IMR-90 (cell line): Measurements from ENCODE around the gene PAK5. TPM values are rescaled to one million over a fixed set of nuclear protein-coding genes. Genes with fewer than 3 reads are reported as not detected.

Experiments
- ATAC-seq: fragments of 200-7000 bp; cut with Tn5 transposase; 2 replicates; pipeline ENCODE4 v1.9.1; 2020; ENCODE audit warnings: low read depth, mild to moderate bottlenecking, moderate library complexity
- BruUV-seq: library from RNA; stranded (reverse); fragments of 400-500 nt; replicated peaks from 2 replicates; lab custom pipeline; 2021; lab: Mats Ljungman, UMichigan
- CTCF ChIA-PET: fragments of 300-600 bp; formaldehyde crosslinking; extraction: SDS; loops from one replicate; lab custom pipeline; 2021; ENCODE audit warnings: antibody characterized with exemption; lab: Yijun Ruan, JAX
- POLR2A ChIA-PET: fragments of 300-600 bp; sonication (Branson Sonifier 250); formaldehyde crosslinking; loops from one replicate; lab custom pipeline; 2022; ENCODE audit warnings: antibody characterized with exemption; ENCODE audit not compliant: unreplicated experiment; lab: Charles Lee
- DNase-seq: peaks from one replicate; pipeline ENCODE4 v3.0.0; 2013
- H2AFZ ChIP-seq: replicated peaks from 2 replicates; pipeline ENCODE3; 2013; ENCODE audit warnings: low read length, mild to moderate bottlenecking; ENCODE audit not compliant: poor library complexity
- H2AK5ac ChIP-seq: 2 replicates; pipeline ENCODE4 v1.6.1; 2013; ENCODE audit warnings: low read depth, low read length, inconsistent platforms
- H2AK9ac ChIP-seq: replicated peaks from 2 replicates; pipeline ENCODE3; 2013; ENCODE audit warnings: mild to moderate bottlenecking, low read depth, low read length, moderate library complexity; ENCODE audit not compliant: poor library complexity
- H2BK120ac ChIP-seq: 2 replicates; pipeline ENCODE4 v1.6.1; 2013; ENCODE audit warnings: low read depth, low read length, inconsistent platforms
- H2BK15ac ChIP-seq: 3 replicates; pipeline ENCODE4 v1.6.1; 2013; ENCODE audit warnings: low read depth, low read length, inconsistent platforms
- H2BK20ac ChIP-seq: 2 replicates; pipeline ENCODE4 v1.6.1; 2013; ENCODE audit warnings: low read depth, mild to moderate bottlenecking, inconsistent platforms, low read length, moderate library complexity
- H2BK5ac ChIP-seq: 2 replicates; pipeline ENCODE4 v1.6.1; 2013; ENCODE audit warnings: mild to moderate bottlenecking, low read depth, low read length, inconsistent platforms; ENCODE audit not compliant: poor library complexity, severe bottlenecking
- H3K14ac ChIP-seq: replicated peaks from 2 replicates; pipeline ENCODE4 v1.6.1; 2013; ENCODE audit warnings: low read depth, low read length, inconsistent platforms
- H3K18ac ChIP-seq: 2 replicates; pipeline ENCODE4 v1.6.1; 2013; ENCODE audit warnings: low read depth, low read length, control low read depth
- H3K23ac ChIP-seq: 2 replicates; pipeline ENCODE4 v1.6.1; 2013; ENCODE audit warnings: low read depth, low read length, inconsistent platforms
- H3K27ac ChIP-seq: 2 replicates; pipeline ENCODE4 v1.5.1; 2013; ENCODE audit warnings: mild to moderate bottlenecking, control low read depth, low read length; ENCODE audit not compliant: insufficient read depth
- H3K27me3 ChIP-seq: 2 replicates; pipeline ENCODE4 v1.6.1; 2013; ENCODE audit warnings: low read length; ENCODE audit not compliant: control insufficient read depth, insufficient read depth
- H3K36me3 ChIP-seq: 2 replicates; pipeline ENCODE4 v1.6.1; 2013; ENCODE audit warnings: low read length, mixed read lengths; ENCODE audit not compliant: control insufficient read depth, insufficient read depth
- H3K4ac ChIP-seq: 2 replicates; pipeline ENCODE4 v1.6.1; 2013; ENCODE audit warnings: low read depth, low read length, inconsistent platforms
- H3K4me1 ChIP-seq: 2 replicates; pipeline ENCODE4 v1.6.1; 2013; ENCODE audit warnings: low read length, mixed read lengths; ENCODE audit not compliant: control insufficient read depth, insufficient read depth
- H3K4me2 ChIP-seq: 2 replicates; pipeline ENCODE4 v1.6.1; 2013; ENCODE audit warnings: low read depth, mild to moderate bottlenecking, control low read depth, low read length, moderate library complexity
- H3K4me3 ChIP-seq: 2 replicates; pipeline ENCODE4 v1.5.1; 2013; ENCODE audit warnings: low read depth, mild to moderate bottlenecking, control low read depth, low read length, moderate library complexity; ENCODE audit not compliant: insufficient read depth
- H3K56ac ChIP-seq: 2 replicates; pipeline ENCODE4 v1.6.1; 2013; ENCODE audit warnings: low read length, inconsistent platforms; ENCODE audit not compliant: insufficient read depth; ENCODE audit errors: extremely low read depth
- H3K79me1 ChIP-seq, 2 experiments: 2 replicates each; pipeline ENCODE4 v1.6.1; 2013; ENCODE audit warnings: low read length in 2 of 2, inconsistent platforms in 1 of 2, low read depth in 1 of 2
- H3K9ac ChIP-seq: 2 replicates; pipeline ENCODE4 v1.6.1; 2013; ENCODE audit warnings: low read depth, low read length, control low read depth
- H3K9me1 ChIP-seq: 2 replicates; pipeline ENCODE4 v1.6.1; 2013; ENCODE audit warnings: low read length, inconsistent platforms; ENCODE audit not compliant: insufficient read depth
- H3K9me3 ChIP-seq: 2 replicates; pipeline ENCODE4 v1.6.1; 2013; ENCODE audit warnings: low read length; ENCODE audit not compliant: control insufficient read depth, insufficient read depth
- H4K20me1 ChIP-seq: 2 replicates; pipeline ENCODE4 v1.6.1; 2013; ENCODE audit warnings: low read length, inconsistent platforms; ENCODE audit not compliant: insufficient read depth
- H4K5ac ChIP-seq: 2 replicates; pipeline ENCODE4 v1.6.1; 2013; ENCODE audit warnings: mild to moderate bottlenecking, low read depth, low read length, control low read depth
- H4K8ac ChIP-seq, 2 experiments: 2 replicates each; pipeline ENCODE4 v1.6.1; 2013; ENCODE audit warnings: low read depth in 2 of 2, low read length in 2 of 2, control low read depth in 1 of 2, inconsistent platforms in 1 of 2
- H4K91ac ChIP-seq: 2 replicates; pipeline ENCODE4 v1.6.1; 2013; ENCODE audit warnings: low read depth, low read length, inconsistent platforms; ENCODE audit not compliant: insufficient read depth
- BHLHE40 ChIP-seq: fragments of 150-350 bp; IDR thresholded peaks from 2 replicates; pipeline ENCODE4 v1.6.1; 2016; ENCODE audit warnings: mild to moderate bottlenecking, low read depth, low read length
- CEBPB ChIP-seq: IDR thresholded peaks from 2 replicates; pipeline ENCODE4 v1.6.1; 2012; ENCODE audit warnings: low read depth, low read length, improper control_type of control experiment
- CHD1 ChIP-seq: IDR thresholded peaks from 2 replicates; pipeline ENCODE4 v1.6.1; 2012; ENCODE audit warnings: low read depth, low read length, improper control_type of control experiment
- FOS ChIP-seq: fragments of 150-350 bp; IDR thresholded peaks from 2 replicates; pipeline ENCODE4 v1.6.1; 2016; ENCODE audit warnings: low read depth, low read length
- MAFK ChIP-seq: IDR thresholded peaks from 2 replicates; pipeline ENCODE4 v1.6.1; 2012; ENCODE audit warnings: low read depth, low read length, improper control_type of control experiment
- MAZ ChIP-seq: IDR thresholded peaks from 2 replicates; pipeline ENCODE4 v1.6.1; 2012; ENCODE audit warnings: low read depth, mild to moderate bottlenecking, low read length, improper control_type of control experiment, moderate library complexity, borderline replicate concordance
- MXI1 ChIP-seq: IDR thresholded peaks from 2 replicates; pipeline ENCODE4 v1.6.1; 2012; ENCODE audit warnings: low read depth, mild to moderate bottlenecking, low read length, moderate library complexity, borderline replicate concordance
- NFE2L2 ChIP-seq: fragments of 150-350 bp; IDR thresholded peaks from 2 replicates; pipeline ENCODE4 v1.6.1; 2016; ENCODE audit warnings: low read depth, mild to moderate bottlenecking, low read length
- POLR2A ChIP-seq: IDR thresholded peaks from 2 replicates; pipeline ENCODE4 v1.6.1; 2012; ENCODE audit warnings: mild to moderate bottlenecking, low read depth, low read length
- RAD21 ChIP-seq: IDR thresholded peaks from 2 replicates; pipeline ENCODE4 v1.6.1; 2012; ENCODE audit warnings: low read length, improper control_type of control experiment
- RFX5 ChIP-seq: IDR thresholded peaks from 2 replicates; pipeline ENCODE4 v1.8.0; 2012; ENCODE audit warnings: low read depth, mild to moderate bottlenecking, low read length, moderate library complexity
- SMC3 ChIP-seq: fragments of 150-350 bp; IDR thresholded peaks from 2 replicates; pipeline ENCODE4 v1.6.1; 2016; ENCODE audit warnings: low read depth, mild to moderate bottlenecking, antibody characterized with exemption, low read length, moderate library complexity
- WGBS, 2 experiments: methylation state at CpG; one replicate each; pipeline versions ENCODE4 v1.1.5 to v1.1.7; 2013; ENCODE audit warnings: missing lambda C conversion rate in 2 of 2; ENCODE audit not compliant: insufficient read length in 1 of 2; ENCODE audit errors: extremely low coverage in 2 of 2; 5-methylcytosine and 5-hydroxymethylcytosine counted together
- dilution Hi-C: fragments of 300-500 bp; cut with HindIII; formaldehyde crosslinking; loops from one replicate; pipeline ENCODE4 v1.14.3; 2018; ENCODE audit warnings: low sequenced_read_pairs; ENCODE audit not compliant: unreplicated experiment
- in situ Hi-C: fragments of 300-500 bp; cut with MboI; formaldehyde crosslinking; loops from 3 replicates; pipeline ENCODE4 v1.14.3; 2019; ENCODE audit warnings: low sequenced_read_pairs, inconsistent platforms, mixed read lengths
- intact Hi-C: fragments of 100-400 bp; cut with micrococcal nuclease; formaldehyde crosslinking; loops from 2 replicates; pipeline ENCODE4 v1.10.0; 2022
- polyA plus RNA-seq, 3 experiments: library from polyadenylated mRNA; depleted of rRNA; stranded (reverse); fragments of >200 nt; gene quantifications; 2 replicates each; pipeline ENCODE4 v1.2.3, GENCODE V29; 2012; ENCODE audit warnings: low replicate concordance in 1 of 3
- total RNA-seq: library from RNA; depleted of rRNA; stranded (reverse); fragments of >200 nt; gene quantifications from 2 replicates; pipeline ENCODE4 v1.2.3, GENCODE V29; 2012
- TF ChIP-seq, protein P1 (sequence below): conservative IDR thresholded peaks from 2 replicates; pipeline ENCODE4 v1.5.1; 2012; ENCODE audit warnings: mild to moderate bottlenecking, low read depth, low read length, improper control_type of control experiment
- TF ChIP-seq, protein P2 (sequence below): fragments of 150-350 bp; IDR thresholded peaks from 2 replicates; pipeline ENCODE4 v1.6.1; 2017; ENCODE audit warnings: mild to moderate bottlenecking, antibody characterized with exemption, low read length, low read depth
- TF ChIP-seq, protein P3 (sequence below): fragments of 150-350 bp; IDR thresholded peaks from 2 replicates; pipeline ENCODE4 v1.6.1; 2016; ENCODE audit warnings: low read depth, mild to moderate bottlenecking, low read length, moderate library complexity, borderline replicate concordance

PAK5 gene
- total and polyA plus RNA-seq, 2 of the 4 experiments (the other 2 are of a cell fraction) = not detected

DNA sequence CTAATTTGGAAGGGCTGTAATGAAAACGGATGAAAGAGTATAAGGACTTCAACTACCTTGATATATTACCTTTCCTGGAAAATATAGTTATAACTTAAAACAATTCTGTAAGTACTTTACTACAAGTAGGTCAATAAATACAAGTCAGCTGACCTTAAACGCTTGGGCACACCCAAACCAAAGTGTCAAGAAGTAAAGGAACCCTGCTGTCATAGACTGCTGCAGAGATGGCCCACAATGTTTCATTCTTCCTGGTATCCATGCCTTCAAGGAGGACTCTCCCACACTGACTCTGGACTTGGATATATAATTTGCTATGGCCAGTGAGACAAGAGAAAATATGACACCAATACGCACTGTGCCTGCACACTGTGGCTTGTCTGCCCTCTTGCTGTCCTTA, 192.5 kb downstream of the PAK5 start:
- Histone ChIP-seq H3K4me1 (no peaks in the 10 kb centered on the region), H3K9me3 (no peaks in the 10 kb centered on the region), H2BK20ac (no peak overlapping the region), H3K27ac (no peak overlapping the region), H3K27me3 (no peaks in the 10 kb centered on the region), H4K91ac (no peak overlapping the region), H3K56ac (no peak overlapping the region), H2BK120ac (no peak overlapping the region), H3K36me3 (no peaks in the 10 kb centered on the region), H4K20me1 (no peaks in the 10 kb centered on the region), H2AK9ac (no peak overlapping the region), H3K79me1 (no peaks in the 10 kb centered on the region), H3K23ac (no peak overlapping the region), H2BK15ac (no peak overlapping the region), H4K5ac (no peak overlapping the region), H3K4me3 (no peak overlapping the region), H2AK5ac (no peak overlapping the region), H3K4ac (no peak overlapping the region), H2BK5ac (no peak overlapping the region), H3K9ac (no peak overlapping the region), H3K14ac (no peak overlapping the region), H4K8ac (no peak overlapping the region), H3K18ac (no peak overlapping the region), H3K4me2 (no peak overlapping the region), H2AFZ (no peak overlapping the region), H3K9me1 (no peaks in the 10 kb centered on the region)
- BruUV-seq = no TSS peak
- POLR2A ChIA-PET = no interaction called here
- no CpG with 5 or more reads among the region's 3 CpGs for WGBS, 2 experiments
- CTCF ChIA-PET = no interaction called here
- ATAC-seq (no peak), DNase-seq (no peak)
- in situ Hi-C loops = no loop called here
- no peak for TF ChIP-seq POLR2A
- TF ChIP-seq, protein P1, sequence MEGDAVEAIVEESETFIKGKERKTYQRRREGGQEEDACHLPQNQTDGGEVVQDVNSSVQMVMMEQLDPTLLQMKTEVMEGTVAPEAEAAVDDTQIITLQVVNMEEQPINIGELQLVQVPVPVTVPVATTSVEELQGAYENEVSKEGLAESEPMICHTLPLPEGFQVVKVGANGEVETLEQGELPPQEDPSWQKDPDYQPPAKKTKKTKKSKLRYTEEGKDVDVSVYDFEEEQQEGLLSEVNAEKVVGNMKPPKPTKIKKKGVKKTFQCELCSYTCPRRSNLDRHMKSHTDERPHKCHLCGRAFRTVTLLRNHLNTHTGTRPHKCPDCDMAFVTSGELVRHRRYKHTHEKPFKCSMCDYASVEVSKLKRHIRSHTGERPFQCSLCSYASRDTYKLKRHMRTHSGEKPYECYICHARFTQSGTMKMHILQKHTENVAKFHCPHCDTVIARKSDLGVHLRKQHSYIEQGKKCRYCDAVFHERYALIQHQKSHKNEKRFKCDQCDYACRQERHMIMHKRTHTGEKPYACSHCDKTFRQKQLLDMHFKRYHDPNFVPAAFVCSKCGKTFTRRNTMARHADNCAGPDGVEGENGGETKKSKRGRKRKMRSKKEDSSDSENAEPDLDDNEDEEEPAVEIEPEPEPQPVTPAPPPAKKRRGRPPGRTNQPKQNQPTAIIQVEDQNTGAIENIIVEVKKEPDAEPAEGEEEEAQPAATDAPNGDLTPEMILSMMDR = no peak
- no peak for TF ChIP-seq RFX5
- TF ChIP-seq MAZ = no peak
- TF ChIP-seq CHD1 = no peak
- no peak for TF ChIP-seq NFE2L2
- TF ChIP-seq BHLHE40 = no peak
- TF ChIP-seq, protein P2, sequence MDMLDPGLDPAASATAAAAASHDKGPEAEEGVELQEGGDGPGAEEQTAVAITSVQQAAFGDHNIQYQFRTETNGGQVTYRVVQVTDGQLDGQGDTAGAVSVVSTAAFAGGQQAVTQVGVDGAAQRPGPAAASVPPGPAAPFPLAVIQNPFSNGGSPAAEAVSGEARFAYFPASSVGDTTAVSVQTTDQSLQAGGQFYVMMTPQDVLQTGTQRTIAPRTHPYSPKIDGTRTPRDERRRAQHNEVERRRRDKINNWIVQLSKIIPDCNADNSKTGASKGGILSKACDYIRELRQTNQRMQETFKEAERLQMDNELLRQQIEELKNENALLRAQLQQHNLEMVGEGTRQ = no peak
- no peak for TF ChIP-seq MXI1
- TF ChIP-seq CEBPB = no peak
- no peak for TF ChIP-seq SMC3
- TF ChIP-seq FOS = no peak
- TF ChIP-seq, protein P3, sequence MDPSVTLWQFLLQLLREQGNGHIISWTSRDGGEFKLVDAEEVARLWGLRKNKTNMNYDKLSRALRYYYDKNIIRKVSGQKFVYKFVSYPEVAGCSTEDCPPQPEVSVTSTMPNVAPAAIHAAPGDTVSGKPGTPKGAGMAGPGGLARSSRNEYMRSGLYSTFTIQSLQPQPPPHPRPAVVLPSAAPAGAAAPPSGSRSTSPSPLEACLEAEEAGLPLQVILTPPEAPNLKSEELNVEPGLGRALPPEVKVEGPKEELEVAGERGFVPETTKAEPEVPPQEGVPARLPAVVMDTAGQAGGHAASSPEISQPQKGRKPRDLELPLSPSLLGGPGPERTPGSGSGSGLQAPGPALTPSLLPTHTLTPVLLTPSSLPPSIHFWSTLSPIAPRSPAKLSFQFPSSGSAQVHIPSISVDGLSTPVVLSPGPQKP = no peak
- no peak for TF ChIP-seq RAD21
- TF ChIP-seq MAFK = no peak
- intact Hi-C loops = no loop called here
- dilution Hi-C loops = no loop called here
